Tibial nerve (tissue), 4 donors: Measurements from ENCODE around the gene DLG1.

Experiments used
- EP300 ChIP-seq, 2 donors: sonication (generic); formaldehyde crosslinking; IDR thresholded peaks; one replicate each; pipeline ENCODE4 v1.6.1; 2017; ENCODE audit warnings: antibody characterized with exemption in 2 of 2, mild to moderate bottlenecking in 1 of 2
- POLR2A ChIP-seq, 2 donors: fragments of 450-650 bp; IDR thresholded peaks; one replicate each; pipeline ENCODE4 v1.6.1; 2017; ENCODE audit warnings: antibody characterized with exemption in 2 of 2, mild to moderate bottlenecking in 2 of 2, moderate library complexity in 2 of 2
- TF ChIP-seq, protein P1 (sequence below), 5 experiments: fragments of 200-600 bp in 3 of 5; fragments of 450-650 bp in 2 of 5; sonication (generic) in 3 of 5; IDR thresholded peaks; one replicate each; pipeline ENCODE4 v1.5.1; 2016 to 2019; ENCODE audit warnings: antibody characterized with exemption in 5 of 5, mild to moderate bottlenecking in 3 of 5, moderate library complexity in 2 of 5

DNA sequence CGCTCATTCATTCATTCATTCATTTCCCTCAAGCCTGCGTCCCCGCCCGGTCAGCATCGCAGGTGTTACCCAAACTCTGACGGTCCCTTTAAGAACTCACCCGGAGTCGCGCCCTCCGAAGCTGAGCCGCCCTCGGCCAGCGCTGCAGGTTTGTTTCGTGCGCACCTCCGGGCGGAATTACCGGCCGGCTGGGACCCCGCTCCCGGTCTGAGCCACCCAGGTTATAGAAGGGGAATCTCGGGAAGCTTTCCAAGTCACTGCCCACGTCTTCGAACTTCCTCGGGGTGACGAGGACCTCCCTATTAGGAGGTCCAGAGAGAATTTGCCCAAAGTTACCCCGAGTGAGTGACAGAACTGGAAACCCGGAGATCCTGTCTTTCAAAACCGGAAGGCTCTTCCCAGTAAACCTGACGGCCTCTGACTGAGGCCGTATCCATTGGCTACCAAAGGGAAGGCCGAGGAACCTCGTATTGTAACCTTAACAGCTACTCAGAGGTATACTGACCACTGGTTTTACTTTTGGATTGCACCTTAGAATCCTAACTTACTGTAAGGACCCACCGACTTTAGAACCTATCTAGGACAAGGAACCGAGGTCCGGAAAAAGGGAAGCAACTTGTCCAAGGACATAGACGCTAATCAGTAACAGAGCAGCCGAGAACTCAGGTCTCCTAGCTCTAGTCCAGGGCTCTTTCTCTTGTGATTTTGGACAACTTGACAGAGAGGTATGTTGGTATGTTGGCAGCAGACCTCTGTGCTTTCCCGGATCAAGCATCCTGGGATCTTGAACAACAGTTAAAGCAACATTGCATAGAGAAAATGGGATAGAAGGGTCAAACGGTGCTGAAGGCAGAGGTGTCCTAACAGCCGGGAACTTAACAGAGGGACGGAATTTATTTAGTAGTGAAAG, 788 bp upstream of the DLG1 start:
- TF ChIP-seq, protein P1, sequence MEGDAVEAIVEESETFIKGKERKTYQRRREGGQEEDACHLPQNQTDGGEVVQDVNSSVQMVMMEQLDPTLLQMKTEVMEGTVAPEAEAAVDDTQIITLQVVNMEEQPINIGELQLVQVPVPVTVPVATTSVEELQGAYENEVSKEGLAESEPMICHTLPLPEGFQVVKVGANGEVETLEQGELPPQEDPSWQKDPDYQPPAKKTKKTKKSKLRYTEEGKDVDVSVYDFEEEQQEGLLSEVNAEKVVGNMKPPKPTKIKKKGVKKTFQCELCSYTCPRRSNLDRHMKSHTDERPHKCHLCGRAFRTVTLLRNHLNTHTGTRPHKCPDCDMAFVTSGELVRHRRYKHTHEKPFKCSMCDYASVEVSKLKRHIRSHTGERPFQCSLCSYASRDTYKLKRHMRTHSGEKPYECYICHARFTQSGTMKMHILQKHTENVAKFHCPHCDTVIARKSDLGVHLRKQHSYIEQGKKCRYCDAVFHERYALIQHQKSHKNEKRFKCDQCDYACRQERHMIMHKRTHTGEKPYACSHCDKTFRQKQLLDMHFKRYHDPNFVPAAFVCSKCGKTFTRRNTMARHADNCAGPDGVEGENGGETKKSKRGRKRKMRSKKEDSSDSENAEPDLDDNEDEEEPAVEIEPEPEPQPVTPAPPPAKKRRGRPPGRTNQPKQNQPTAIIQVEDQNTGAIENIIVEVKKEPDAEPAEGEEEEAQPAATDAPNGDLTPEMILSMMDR (IDR thresholded peaks at IDR 0.05) = no peak
- no peak for TF ChIP-seq EP300 (IDR thresholded peaks at IDR 0.05)
- no peak for TF ChIP-seq POLR2A (IDR thresholded peaks at IDR 0.05)
